ENCODE data around the gene SOD1. TPM values are rescaled to one million over a fixed set of nuclear protein-coding genes. Genes with fewer than 3 reads are reported as not detected.

SOD1 gene
- total and polyA plus RNA-seq, 2 of the 8 experiments (the other 6 are each of a cell fraction or from before 2014, with no cell fraction given): 192 to 226 TPM

- no peak for TF ChIP-seq CHD7 (IDR thresholded peaks at IDR 0.05; ENCODE audit: insufficient replicate concordance, low read length)
Measured at GRCh38 chr21:31696424-31696823, 36.9 kb downstream of the SOD1 start (continued).
